UCSD-AML1 (cell line): ENCODE results near the gene CSRNP2.
A peak's percentile ranks its signal among the peaks of the same experiment; 100 is the strongest.
"Not testable (repeated sequence)": the region's sequence is repeated elsewhere in the genome, so short reads cannot be mapped to it uniquely, and the experiment has no call there.

Source experiments
- DNase-seq: peaks from one replicate; lab custom pipeline; 2025; ENCODE audit not compliant: unreplicated experiment; lab: John Stamatoyannopoulos, UW

Gene CSRNP2

GRCh38 chr12:51078866-51079265, 4.5 kb downstream of the CSRNP2 start:
- DNase-seq = not testable (repeated sequence)

GRCh38 chr12:51078346-51078745, 5.0 kb downstream of the CSRNP2 start:
- DNase-seq = not testable (repeated sequence)

GRCh38 chr12:51077930-51078329, 5.5 kb downstream of the CSRNP2 start:
- no peak for DNase-seq

- DNase-seq = no peak
Observed at GRCh38 chr12:51076236-51076930, 7.0 kb downstream of the CSRNP2 start.

GRCh38 chr12:51075390-51075789, 8.0 kb downstream of the CSRNP2 start:
- no peak for DNase-seq

- no peak for DNase-seq
Observed at GRCh38 chr12:51071663-51072062, 11.7 kb downstream of the CSRNP2 start.

- DNase-seq = no peak
Observed at GRCh38 chr12:51070004-51070403, 13.4 kb downstream of the CSRNP2 start.

GRCh38 chr12:51067771-51068170, 15.6 kb downstream of the CSRNP2 start:
- no peak for DNase-seq

- DNase-seq = no peak
Observed at GRCh38 chr12:51067229-51067628, 16.2 kb downstream of the CSRNP2 start.

GRCh38 chr12:51065530-51065929, 17.9 kb downstream of the CSRNP2 start:
- DNase-seq = no peak

- no peak for DNase-seq
Observed at GRCh38 chr12:51062631-51063397, 20.6 kb downstream of the CSRNP2 start.

- no peak for DNase-seq
Observed at GRCh38 chr12:51059086-51059485, 24.3 kb downstream of the CSRNP2 start.

GRCh38 chr12:51056242-51056641, 27.2 kb downstream of the CSRNP2 start:
- no peak for DNase-seq

- DNase-seq = no peak
Observed at GRCh38 chr12:51055060-51055459, 28.3 kb downstream of the CSRNP2 start.

GRCh38 chr12:51051787-51052186, 31.6 kb downstream of the CSRNP2 start:
- DNase-seq = no peak

GRCh38 chr12:51049525-51049924, 33.9 kb downstream of the CSRNP2 start:
- no peak for DNase-seq

GRCh38 chr12:51048661-51049251, 34.6 kb downstream of the CSRNP2 start:
- DNase-seq = no peak

GRCh38 chr12:51047655-51048540, 35.5 kb downstream of the CSRNP2 start, which contains the start of gene LETMD1:
LETMD1 (plus strand) TSS chr12:51048327; CDS start chr12:51048357, 30 bp downstream.
- peak; percentile 93 for DNase-seq

GRCh38 chr12:51036279-51036678, 47.1 kb downstream of the CSRNP2 start:
- DNase-seq = no peak

- DNase-seq = no peak
Observed at GRCh38 chr12:51033457-51034089, 49.8 kb downstream of the CSRNP2 start.

GRCh38 chr12:51033048-51033447, 50.3 kb downstream of the CSRNP2 start:
- no peak for DNase-seq
